HEK293 (cell line): Measurements from ENCODE around the gene PRKAG2.

Source experiments
- CTCF ChIA-PET: fragments of 350-600 bp; formaldehyde crosslinking; extraction: SDS; loops from one replicate; lab custom pipeline; 2021; ENCODE audit warnings: antibody characterized with exemption; lab: Yijun Ruan, JAX
- POLR2A ChIA-PET: fragments of 300-600 bp; formaldehyde crosslinking; extraction: SDS; loops from one replicate; lab custom pipeline; 2020; ENCODE audit warnings: antibody characterized with exemption, inconsistent platforms; lab: Yijun Ruan, JAX
- H3K27ac ChIP-seq: fragments of 200-500 bp; sonication (Bioruptor generic); 2 replicates; pipeline ENCODE4 v1.5.1; 2014; ENCODE audit warnings: low read depth, low read length, control low read depth, inconsistent platforms; ENCODE audit errors: extremely low read depth
- H3K36me3 ChIP-seq, 2 experiments: fragments of 200-500 bp in 1 of 2; sonication (Bioruptor generic) in 1 of 2; 1 replicate in 1 of 2; 2 replicates in 1 of 2; pipeline ENCODE4 v1.5.1; 2014 to 2017; ENCODE audit warnings: inconsistent platforms in 2 of 2, low read length in 2 of 2; ENCODE audit not compliant: control insufficient read depth in 2 of 2, insufficient read depth in 1 of 2
- H3K4me1 ChIP-seq: fragments of 200-500 bp; sonication (Bioruptor generic); 2 replicates; pipeline ENCODE4 v1.5.1; 2014; ENCODE audit warnings: mild to moderate bottlenecking, low read length, inconsistent platforms; ENCODE audit not compliant: control insufficient read depth, insufficient read depth
- H3K4me3 ChIP-seq: 2 replicates; pipeline ENCODE4 v1.5.1; 2011; ENCODE audit warnings: low read depth, mild to moderate bottlenecking, control low read depth, low read length, moderate library complexity
- H3K9me3 ChIP-seq: fragments of 200-500 bp; sonication (Bioruptor generic); 2 replicates; pipeline ENCODE4 v1.5.1; 2014; ENCODE audit warnings: low read depth, low read length, inconsistent platforms; ENCODE audit not compliant: control insufficient read depth, insufficient read depth
- BCL6B ChIP-seq: fragments of 450-650 bp; formaldehyde crosslinking; IDR thresholded peaks from 2 replicates; pipeline ENCODE4 v1.5.1; 2017; ENCODE audit warnings: missing biosample characterization, missing genetic modification characterization
- EGR2 ChIP-seq: fragments of 450-650 bp; formaldehyde crosslinking; IDR thresholded peaks from 2 replicates; pipeline ENCODE4 v1.5.1; 2016; ENCODE audit warnings: low read depth, missing biosample characterization, missing genetic modification characterization
- KLF16 ChIP-seq: fragments of 450-650 bp; formaldehyde crosslinking; IDR thresholded peaks from 2 replicates; pipeline ENCODE4 v1.5.1; 2017; ENCODE audit warnings: missing biosample characterization, missing genetic modification characterization
- MYNN ChIP-seq: fragments of 450-650 bp; formaldehyde crosslinking; IDR thresholded peaks from 2 replicates; pipeline ENCODE4 v1.5.1; 2016; ENCODE audit warnings: missing biosample characterization, missing genetic modification characterization, borderline replicate concordance
- SP2 ChIP-seq: fragments of 450-650 bp; formaldehyde crosslinking; IDR thresholded peaks from 2 replicates; pipeline ENCODE4 v1.5.1; 2016; ENCODE audit warnings: missing biosample characterization, missing genetic modification characterization
- ZBTB20 ChIP-seq: fragments of 450-650 bp; formaldehyde crosslinking; IDR thresholded peaks from 2 replicates; pipeline ENCODE4 v1.5.1; 2016; ENCODE audit warnings: missing biosample characterization, missing genetic modification characterization
- ZFHX2 ChIP-seq: fragments of 450-650 bp; formaldehyde crosslinking; conservative IDR thresholded peaks from 2 replicates; pipeline ENCODE4 v1.5.1; 2016; ENCODE audit warnings: missing biosample characterization, missing genetic modification characterization
- ZNF155 ChIP-seq: fragments of 450-650 bp; formaldehyde crosslinking; IDR thresholded peaks from 2 replicates; pipeline ENCODE4 v1.5.1; 2016; ENCODE audit warnings: missing biosample characterization, missing genetic modification characterization
- ZNF26 ChIP-seq: fragments of 450-650 bp; formaldehyde crosslinking; IDR thresholded peaks from 2 replicates; pipeline ENCODE4 v1.5.1; 2016; ENCODE audit warnings: missing biosample characterization, missing genetic modification characterization
- ZNF266 ChIP-seq: fragments of 450-650 bp; formaldehyde crosslinking; IDR thresholded peaks from 2 replicates; pipeline ENCODE4 v1.5.1; 2016; ENCODE audit warnings: missing biosample characterization, missing genetic modification characterization, low read depth
- ZNF37A ChIP-seq: fragments of 450-650 bp; IDR thresholded peaks from 2 replicates; pipeline ENCODE4 v1.5.1; 2018; ENCODE audit warnings: missing biosample characterization, missing genetic modification characterization
- ZNF548 ChIP-seq: fragments of 450-650 bp; formaldehyde crosslinking; IDR thresholded peaks from 2 replicates; pipeline ENCODE4 v1.5.1; 2016; ENCODE audit warnings: missing biosample characterization, missing genetic modification characterization
- ZNF555 ChIP-seq: fragments of 450-650 bp; formaldehyde crosslinking; conservative IDR thresholded peaks from 2 replicates; pipeline ENCODE4 v1.5.1; 2017; ENCODE audit warnings: missing biosample characterization, mild to moderate bottlenecking, missing genetic modification characterization, inconsistent platforms
- ZNF585B ChIP-seq: fragments of 450-650 bp; formaldehyde crosslinking; IDR thresholded peaks from 2 replicates; pipeline ENCODE4 v1.5.1; 2016; ENCODE audit warnings: missing biosample characterization, missing genetic modification characterization
- ZNF629 ChIP-seq: fragments of 450-650 bp; formaldehyde crosslinking; IDR thresholded peaks from 2 replicates; pipeline ENCODE4 v1.5.1; 2017; ENCODE audit warnings: missing biosample characterization, missing genetic modification characterization
- ZNF660 ChIP-seq: fragments of 450-650 bp; IDR thresholded peaks from 2 replicates; pipeline ENCODE4 v1.5.1; 2018; ENCODE audit warnings: missing biosample characterization, mild to moderate bottlenecking, missing genetic modification characterization
- TF ChIP-seq, protein P1 (sequence below): fragments of 450-650 bp; formaldehyde crosslinking; IDR thresholded peaks from 2 replicates; pipeline ENCODE4 v1.5.1; 2016; ENCODE audit warnings: missing biosample characterization, missing genetic modification characterization, borderline replicate concordance
- TF ChIP-seq, protein P2 (sequence below): fragments of 450-650 bp; formaldehyde crosslinking; IDR thresholded peaks from 2 replicates; pipeline ENCODE4 v1.5.1; 2016; ENCODE audit warnings: missing biosample characterization, missing genetic modification characterization
- TF ChIP-seq, protein P3 (sequence below): fragments of 450-650 bp; formaldehyde crosslinking; IDR thresholded peaks from 2 replicates; pipeline ENCODE4 v1.5.1; 2016; ENCODE audit warnings: missing biosample characterization, missing genetic modification characterization

PRKAG2 gene

GRCh38 chr7:151859111-151859947 is 17.6 kb downstream of the PRKAG2 start:
- H3K4me3 ChIP-seq = no peak overlapping the region
- H3K27ac ChIP-seq = no peak overlapping the region
- H3K4me1 ChIP-seq = no peaks in the 10 kb centered on the region
- ChIA-PET POLR2A (no interaction called here), CTCF (interaction anchor here (0.6 to 1.4 kb wide), 2 partner anchors 73 to 77 kb away, joined by 3 to 4 read pairs; no protein-coding TSS in a partner anchor)
- no peaks in the 10 kb centered on the region for H3K9me3 ChIP-seq
- TF ChIP-seq EGR2 (tag by site-specific recombination) (peak; percentile 49; the same call in 1 of the 2 replicates), ZNF548 (no peak), ZFHX2 (tag by site-specific recombination) (0 out of 2 replicates have a peak, but pooled peaks have one; percentile 44), ZNF629 (tag by site-specific recombination) (no peak), KLF16 (no peak)
- TF ChIP-seq, protein P1, sequence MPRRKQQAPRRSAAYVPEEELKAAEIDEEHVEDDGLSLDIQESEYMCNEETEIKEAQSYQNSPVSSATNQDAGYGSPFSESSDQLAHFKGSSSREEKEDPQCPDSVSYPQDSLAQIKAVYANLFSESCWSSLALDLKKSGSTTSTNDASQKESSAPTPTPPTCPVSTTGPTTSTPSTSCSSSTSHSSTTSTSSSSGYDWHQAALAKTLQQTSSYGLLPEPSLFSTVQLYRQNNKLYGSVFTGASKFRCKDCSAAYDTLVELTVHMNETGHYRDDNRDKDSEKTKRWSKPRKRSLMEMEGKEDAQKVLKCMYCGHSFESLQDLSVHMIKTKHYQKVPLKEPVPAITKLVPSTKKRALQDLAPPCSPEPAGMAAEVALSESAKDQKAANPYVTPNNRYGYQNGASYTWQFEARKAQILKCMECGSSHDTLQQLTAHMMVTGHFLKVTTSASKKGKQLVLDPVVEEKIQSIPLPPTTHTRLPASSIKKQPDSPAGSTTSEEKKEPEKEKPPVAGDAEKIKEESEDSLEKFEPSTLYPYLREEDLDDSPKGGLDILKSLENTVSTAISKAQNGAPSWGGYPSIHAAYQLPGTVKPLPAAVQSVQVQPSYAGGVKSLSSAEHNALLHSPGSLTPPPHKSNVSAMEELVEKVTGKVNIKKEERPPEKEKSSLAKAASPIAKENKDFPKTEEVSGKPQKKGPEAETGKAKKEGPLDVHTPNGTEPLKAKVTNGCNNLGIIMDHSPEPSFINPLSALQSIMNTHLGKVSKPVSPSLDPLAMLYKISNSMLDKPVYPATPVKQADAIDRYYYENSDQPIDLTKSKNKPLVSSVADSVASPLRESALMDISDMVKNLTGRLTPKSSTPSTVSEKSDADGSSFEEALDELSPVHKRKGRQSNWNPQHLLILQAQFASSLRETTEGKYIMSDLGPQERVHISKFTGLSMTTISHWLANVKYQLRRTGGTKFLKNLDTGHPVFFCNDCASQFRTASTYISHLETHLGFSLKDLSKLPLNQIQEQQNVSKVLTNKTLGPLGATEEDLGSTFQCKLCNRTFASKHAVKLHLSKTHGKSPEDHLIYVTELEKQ (tag by site-specific recombination) = no peak
- TF ChIP-seq, protein P2, sequence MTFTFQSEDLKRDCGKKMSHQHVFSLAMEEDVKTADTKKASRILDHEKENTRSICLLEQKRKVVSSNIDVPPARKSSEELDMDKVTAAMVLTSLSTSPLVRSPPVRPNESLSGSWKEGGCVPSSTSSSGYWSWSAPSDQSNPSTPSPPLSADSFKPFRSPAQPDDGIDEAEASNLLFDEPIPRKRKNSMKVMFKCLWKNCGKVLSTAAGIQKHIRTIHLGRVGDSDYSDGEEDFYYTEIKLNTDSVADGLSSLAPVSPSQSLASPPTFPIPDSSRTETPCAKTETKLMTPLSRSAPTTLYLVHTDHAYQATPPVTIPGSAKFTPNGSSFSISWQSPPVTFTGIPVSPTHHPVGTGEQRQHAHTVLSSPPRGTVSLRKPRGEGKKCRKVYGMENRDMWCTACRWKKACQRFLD = no peak
- no peaks in the 10 kb centered on the region for H3K36me3 ChIP-seq

DNA sequence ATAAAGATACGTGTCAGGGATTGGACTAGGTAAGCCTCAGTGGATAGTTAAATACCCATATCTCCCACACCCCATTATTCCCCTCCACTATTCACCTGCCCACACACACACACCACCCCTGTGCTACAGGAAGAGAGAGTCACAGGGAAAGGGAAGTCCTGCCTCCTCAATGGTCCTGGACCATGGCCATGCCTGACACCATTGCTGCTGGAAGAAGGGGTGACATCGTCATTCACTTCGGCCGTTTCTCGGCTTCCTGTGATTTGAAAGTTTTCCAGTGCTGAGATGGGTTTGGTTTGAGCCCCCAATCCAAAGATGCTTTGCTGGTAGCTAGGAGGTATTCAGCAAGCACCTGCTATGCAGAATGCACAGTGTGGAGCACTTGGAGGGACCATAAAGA is 18.5 kb downstream of the PRKAG2 start:
- Histone ChIP-seq H3K4me1 (no peaks in the 10 kb centered on the region), H3K4me3 (no peak overlapping the region), H3K27ac (no peak overlapping the region), H3K36me3 (no peaks in the 10 kb centered on the region), H3K9me3 (no peaks in the 10 kb centered on the region)
- POLR2A ChIA-PET = no interaction called here
- CTCF ChIA-PET = interaction anchor here (1.0 to 1.4 kb wide), 2 partner anchors 10 to 76 kb away, joined by 4 read pairs; no protein-coding TSS in a partner anchor
- TF ChIP-seq EGR2 (tag by site-specific recombination) (0 out of 2 replicates have a peak, but pooled peaks have one; percentile 18), ZNF155 (tag by site-specific recombination) (no peak), ZNF585B (tag by site-specific recombination) (no peak), SP2 (tag by site-specific recombination) (no peak), ZNF26 (tag by site-specific recombination) (no peak), ZNF266 (tag by site-specific recombination) (no peak), ZNF555 (tag by site-specific recombination) (no peak), ZBTB20 (no peak), MYNN (tag by site-specific recombination) (no peak), ZNF37A (tag by site-specific recombination) (no peak), ZFHX2 (tag by site-specific recombination) (peak; percentile 17; the same call in 1 of the 2 replicates), BCL6B (tag by site-specific recombination) (no peak), ZNF660 (no peak)
- TF ChIP-seq, protein P3, sequence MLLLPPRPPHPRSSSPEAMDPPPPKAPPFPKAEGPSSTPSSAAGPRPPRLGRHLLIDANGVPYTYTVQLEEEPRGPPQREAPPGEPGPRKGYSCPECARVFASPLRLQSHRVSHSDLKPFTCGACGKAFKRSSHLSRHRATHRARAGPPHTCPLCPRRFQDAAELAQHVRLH (tag by site-specific recombination) = no peak
